Femur (tissue), 1 donor: ENCODE results near the gene LST1.

Source experiments
- DNase-seq: peaks from one replicate; pipeline ENCODE4 v3.0.0-alpha.2; 2017

Gene LST1

GRCh38 chr6:31560697-31561058, 25.4 kb upstream of the LST1 start:
- DNase-seq = no peak

- no peak for DNase-seq
These were observed 18.3 kb upstream of the LST1 start for GRCh38 chr6:31567531-31568370.

GRCh38 chr6:31568537-31568961, 17.5 kb upstream of the LST1 start:
- DNase-seq = no peak

- DNase-seq = no peak
These were observed 16.1 kb upstream of the LST1 start for GRCh38 chr6:31569861-31570536.

GRCh38 chr6:31572041-31572911, 13.8 kb upstream of the LST1 start, which contains the start of gene LTA:
Gene LTA, plus strand, starts transcription at chr6:31572289. Its CDS starts 454 bp downstream, at chr6:31572743.
- DNase-seq = no peak

GRCh38 chr6:31573239-31574105, 12.6 kb upstream of the LST1 start:
- no peak for DNase-seq

- no peak for DNase-seq
These were observed 11.7 kb upstream of the LST1 start for GRCh38 chr6:31574106-31575061.

- DNase-seq = peak; percentile 66
These were observed 10.7 kb upstream of the LST1 start, which contains the start of gene TNF for GRCh38 chr6:31575335-31575901. Gene TNF, plus strand, starts transcription at chr6:31575565. Its CDS starts 177 bp downstream, at chr6:31575742.

- DNase-seq = no peak
These were observed 10.0 kb upstream of the LST1 start for GRCh38 chr6:31575952-31576685.

GRCh38 chr6:31576897-31577578, 9.0 kb upstream of the LST1 start:
- DNase-seq = no peak

GRCh38 chr6:31577579-31577966, 8.5 kb upstream of the LST1 start:
- DNase-seq = no peak

GRCh38 chr6:31578184-31579118, 7.6 kb upstream of the LST1 start:
- no peak for DNase-seq

- no peak for DNase-seq
These were observed 7.0 kb upstream of the LST1 start for GRCh38 chr6:31579119-31579505.

- DNase-seq = no peak
These were observed 6.3 kb upstream of the LST1 start for GRCh38 chr6:31579546-31580437.

GRCh38 chr6:31580438-31580740, 5.7 kb upstream of the LST1 start:
- no peak for DNase-seq

- peak; percentile 91 for DNase-seq
These were observed 5.2 kb upstream of the LST1 start for GRCh38 chr6:31580807-31581433.
